GF-D8 (cell line): ENCODE measurements around the gene C12orf76.
"Not testable (repeated sequence)": the region's sequence is repeated elsewhere in the genome, so short reads cannot be mapped to it uniquely, and the experiment has no call there.

ENCODE experiments used
- DNase-seq: peaks from one replicate; lab custom pipeline; 2025; lab: John Stamatoyannopoulos, UW

C12orf76 gene

GRCh38 chr12:110065540-110065939, 17.2 kb upstream of the C12orf76 start:
- DNase-seq, result no peak

- DNase-seq, result no peak
These were observed 13.9 kb upstream of the C12orf76 start for GRCh38 chr12:110062241-110062640.

GRCh38 chr12:110059651-110060000, 11.3 kb upstream of the C12orf76 start:
- DNase-seq, result no peak

GRCh38 chr12:110058875-110059615, 10.7 kb upstream of the C12orf76 start:
- DNase-seq, result no peak

GRCh38 chr12:110056643-110057042, 8.3 kb upstream of the C12orf76 start:
- DNase-seq, result not testable (repeated sequence)

- not testable (repeated sequence) for DNase-seq
These were observed 7.3 kb upstream of the C12orf76 start for GRCh38 chr12:110055375-110056352.

GRCh38 chr12:110050927-110051326, 2.6 kb upstream of the C12orf76 start:
- DNase-seq, result no peak

- DNase-seq, result not testable (repeated sequence)
These were observed 1.3 kb upstream of the C12orf76 start for GRCh38 chr12:110049666-110050065.

GRCh38 chr12:110049034-110049433, 712 bp upstream of the C12orf76 start:
- not testable (repeated sequence) for DNase-seq

- DNase-seq, result no peak
These were observed 903 bp downstream of the C12orf76 start for GRCh38 chr12:110047297-110047940.

- DNase-seq, result no peak
These were observed 1.7 kb downstream of the C12orf76 start for GRCh38 chr12:110046451-110047187.

GRCh38 chr12:110042264-110042663, 6.1 kb downstream of the C12orf76 start:
- DNase-seq, result no peak

GRCh38 chr12:110039085-110039807, 9.1 kb downstream of the C12orf76 start:
- DNase-seq, result no peak

GRCh38 chr12:110038741-110039084, 9.6 kb downstream of the C12orf76 start:
- no peak for DNase-seq

- no peak for DNase-seq
These were observed 11.0 kb downstream of the C12orf76 start for GRCh38 chr12:110037315-110037714.

GRCh38 chr12:110035534-110036104, 12.7 kb downstream of the C12orf76 start:
- DNase-seq, result no peak

GRCh38 chr12:110033888-110034287, 14.4 kb downstream of the C12orf76 start:
- DNase-seq, result no peak

GRCh38 chr12:110029290-110029815, 19.0 kb downstream of the C12orf76 start:
- no peak for DNase-seq

- DNase-seq, result no peak
These were observed 20.0 kb downstream of the C12orf76 start for GRCh38 chr12:110028323-110028722.

- DNase-seq, result no peak
These were observed 24.3 kb downstream of the C12orf76 start for GRCh38 chr12:110024051-110024450.
